ENCODE measurements around the gene PCYOX1L. TPM values are rescaled to one million over a fixed set of nuclear protein-coding genes. Genes with fewer than 3 reads are reported as not detected.

The PCYOX1L gene
- total and polyA plus RNA-seq, 2 of the 8 experiments (the other 6 are each of a cell fraction or from before 2014, with no cell fraction given), result 6.8 to 17.2 TPM

DNA sequence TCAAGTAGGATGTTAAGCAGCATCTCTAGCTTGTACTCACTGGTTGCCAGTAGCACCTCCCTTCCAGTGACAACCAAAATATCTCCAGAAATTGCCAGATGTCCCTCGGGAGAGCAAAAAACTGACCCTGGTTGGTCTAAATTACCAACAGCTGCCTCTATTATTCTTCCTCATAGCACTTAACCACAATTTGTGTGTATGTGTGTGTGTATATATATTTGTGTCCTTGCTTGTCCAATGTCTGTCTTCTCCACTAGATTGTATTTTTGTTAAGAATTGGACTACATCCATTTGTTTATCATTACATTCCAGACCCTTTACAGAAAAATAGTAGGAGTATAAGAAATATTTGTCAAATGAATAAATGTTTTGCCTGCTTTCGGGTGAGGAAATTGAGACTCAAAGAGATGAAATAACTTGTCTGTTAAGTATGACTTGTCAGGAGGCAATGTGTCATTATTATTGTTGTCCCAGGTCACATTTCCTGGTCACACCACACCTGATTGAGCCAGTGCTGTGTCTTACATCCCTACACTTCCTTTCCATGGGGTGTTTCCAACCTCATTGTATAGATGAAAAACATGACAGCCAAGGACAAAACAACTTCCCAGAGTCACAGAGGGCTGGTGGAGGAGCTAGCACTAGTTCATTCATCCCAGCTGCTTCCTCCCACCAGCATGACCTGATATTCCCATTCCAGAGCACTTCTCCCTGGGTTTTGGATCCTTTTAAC, 24.0 kb upstream of the PCYOX1L start:
- no peak overlapping the region for H3K27ac ChIP-seq (ENCODE audit: low read depth, low read length)
- no peak overlapping the region for H3K14ac ChIP-seq (ENCODE audit: insufficient read length)
- H4K5ac ChIP-seq (ENCODE audit: insufficient read length, low read depth, low read length), result no peak overlapping the region
- H4K20me1 ChIP-seq (replicated peaks in 1 of 2; ENCODE audit: control insufficient read depth in 1 of 2, insufficient read depth in 2 of 2, low read length in 2 of 2), result no peaks in the 10 kb centered on the region
- H3K18ac ChIP-seq (ENCODE audit: extremely low read depth, low read length), result no peak overlapping the region
- H3K23me2 ChIP-seq (ENCODE audit: low read depth, low read length), result no peaks in the 10 kb centered on the region
- no peak overlapping the region for H3K56ac ChIP-seq (replicated peaks; ENCODE audit: insufficient read length, low read depth, low read length)
- H3K4me2 ChIP-seq (ENCODE audit: insufficient read depth in 1 of 2, low read depth in 2 of 2, low read length in 2 of 2), result no peak overlapping the region
- no peak overlapping the region for H2BK12ac ChIP-seq (ENCODE audit: low read depth, low read length)
- H3K79me1 ChIP-seq (ENCODE audit: low read depth, low read length), result no peaks in the 10 kb centered on the region
- no peak overlapping the region for H3K23ac ChIP-seq (ENCODE audit: insufficient read length)
- no peak overlapping the region for H2BK15ac ChIP-seq (ENCODE audit: low read length)
- H2BK5ac ChIP-seq (ENCODE audit: low read depth, low read length), result no peak overlapping the region
- ChIA-PET CTCF (ENCODE audit: partially characterized antibody) (interaction anchor here (0.6 to 6.0 kb wide), 11 partner anchors 12 to 817 kb away, joined by 3 to 28 read pairs (median 4); no protein-coding TSS in a partner anchor), POLR2A (ENCODE audit: partially characterized antibody) (interaction anchor here (0.9 to 1.0 kb wide), 2 partner anchors 9 to 11 kb away, joined by 3 read pairs; no protein-coding TSS in a partner anchor)
- H3K9ac ChIP-seq (replicated peaks in 1 of 4; ENCODE audit: extremely low read depth in 1 of 4, low read depth in 3 of 4, low read length in 3 of 4), result no peak overlapping the region
- H2BK20ac ChIP-seq (ENCODE audit: low read length), result no peak overlapping the region
- H2AFZ ChIP-seq (ENCODE audit: low read length), result no peak overlapping the region
- H2BK120ac ChIP-seq (replicated peaks; ENCODE audit: low read depth, low read length), result no peak overlapping the region
- H3K4me1 ChIP-seq (replicated peaks in 1 of 4; ENCODE audit: control insufficient read depth in 3 of 4, insufficient read depth in 4 of 4, low read length in 3 of 4), result no peaks in the 10 kb centered on the region
- no peak overlapping the region for H3K4ac ChIP-seq (replicated peaks; ENCODE audit: insufficient read length, low read depth, low read length)
- no peaks in the 10 kb centered on the region for H3K27me3 ChIP-seq (replicated peaks in 1 of 4; ENCODE audit: control insufficient read depth in 3 of 4, extremely low read depth in 1 of 4, insufficient read depth in 3 of 4, low read length in 3 of 4)
- DNase-seq (ENCODE audit: low read depth in 1 of 2, low spot score in 2 of 2) (no peak), FAIRE-seq (no peak)
- H3K4me3 ChIP-seq (ENCODE audit: extremely low read depth in 1 of 4, insufficient read depth in 2 of 4, low read depth in 3 of 4, low read length in 4 of 4), result no peak overlapping the region
- no peak overlapping the region for H4K8ac ChIP-seq (ENCODE audit: extremely low read depth, insufficient read depth, low read length)
- H2AK5ac ChIP-seq (ENCODE audit: low read depth, low read length), result no peak overlapping the region
- H3K36me3 ChIP-seq (ENCODE audit: control insufficient read depth in 2 of 4, insufficient read depth in 4 of 4, low read length in 3 of 4), result no peaks in the 10 kb centered on the region
- no peaks in the 10 kb centered on the region for H3K9me3 ChIP-seq (ENCODE audit: insufficient read depth in 2 of 2, low read depth in 1 of 2, low read length in 1 of 2)
- H4K91ac ChIP-seq (replicated peaks; ENCODE audit: insufficient read length, low read length), result no peak overlapping the region
- 83% methylated on average over 2 of the region's 2 CpGs; no CpG with 5 or more reads in 1 of the 2 experiments for WGBS, 2 experiments (ENCODE audit: extremely low coverage in 1 of 2, insufficient coverage in 1 of 2, insufficient read length in 1 of 2, insufficient replicate concordance in 2 of 2, low coverage in 1 of 2, low lambda C conversion rate in 2 of 2, missing lambda C conversion rate in 1 of 2)
- H3K79me2 ChIP-seq (ENCODE audit: control insufficient read depth in 1 of 2, insufficient read depth in 2 of 2, low read length in 2 of 2), result no peaks in the 10 kb centered on the region
- no peak for TF ChIP-seq FOSL1 (IDR thresholded peaks at IDR 0.05; ENCODE audit: insufficient read depth, low read depth, low read length)
- no peak for TF ChIP-seq HDAC6 (IDR thresholded peaks at IDR 0.05; ENCODE audit: low read depth, low read length)
- TF ChIP-seq, protein P1, sequence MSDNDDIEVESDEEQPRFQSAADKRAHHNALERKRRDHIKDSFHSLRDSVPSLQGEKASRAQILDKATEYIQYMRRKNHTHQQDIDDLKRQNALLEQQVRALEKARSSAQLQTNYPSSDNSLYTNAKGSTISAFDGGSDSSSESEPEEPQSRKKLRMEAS (IDR thresholded peaks at IDR 0.05), result no peak
- TF ChIP-seq GTF2F1 (IDR thresholded peaks at IDR 0.05; ENCODE audit: borderline replicate concordance, low read depth, low read length), result no peak
- TF ChIP-seq, protein P2, sequence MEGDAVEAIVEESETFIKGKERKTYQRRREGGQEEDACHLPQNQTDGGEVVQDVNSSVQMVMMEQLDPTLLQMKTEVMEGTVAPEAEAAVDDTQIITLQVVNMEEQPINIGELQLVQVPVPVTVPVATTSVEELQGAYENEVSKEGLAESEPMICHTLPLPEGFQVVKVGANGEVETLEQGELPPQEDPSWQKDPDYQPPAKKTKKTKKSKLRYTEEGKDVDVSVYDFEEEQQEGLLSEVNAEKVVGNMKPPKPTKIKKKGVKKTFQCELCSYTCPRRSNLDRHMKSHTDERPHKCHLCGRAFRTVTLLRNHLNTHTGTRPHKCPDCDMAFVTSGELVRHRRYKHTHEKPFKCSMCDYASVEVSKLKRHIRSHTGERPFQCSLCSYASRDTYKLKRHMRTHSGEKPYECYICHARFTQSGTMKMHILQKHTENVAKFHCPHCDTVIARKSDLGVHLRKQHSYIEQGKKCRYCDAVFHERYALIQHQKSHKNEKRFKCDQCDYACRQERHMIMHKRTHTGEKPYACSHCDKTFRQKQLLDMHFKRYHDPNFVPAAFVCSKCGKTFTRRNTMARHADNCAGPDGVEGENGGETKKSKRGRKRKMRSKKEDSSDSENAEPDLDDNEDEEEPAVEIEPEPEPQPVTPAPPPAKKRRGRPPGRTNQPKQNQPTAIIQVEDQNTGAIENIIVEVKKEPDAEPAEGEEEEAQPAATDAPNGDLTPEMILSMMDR (IDR thresholded peaks at IDR 0.05; ENCODE audit: control extremely low read depth in 1 of 3, insufficient read depth in 1 of 3, low read depth in 1 of 3, low read length in 3 of 3), result no peak
- TF ChIP-seq KDM1A (IDR thresholded peaks at IDR 0.05; ENCODE audit: borderline replicate concordance, low read length), result no peak
- TF ChIP-seq POLR2A (IDR thresholded peaks at IDR 0.05; ENCODE audit: control extremely low read depth in 1 of 2, low read depth in 2 of 2, low read length in 2 of 2), result no peak
- no peak for TF ChIP-seq JUND (IDR thresholded peaks at IDR 0.05; ENCODE audit: low read length)
- TF ChIP-seq JUN (IDR thresholded peaks at IDR 0.05; ENCODE audit: low read depth, low read length), result no peak
- no peak for TF ChIP-seq ZNF274 (IDR thresholded peaks at IDR 0.05; ENCODE audit: borderline replicate concordance, extremely low read depth, low read length)
